GM21528 (cell line): ENCODE measurements around the gene CADPS.

Source experiments
- ATAC-seq: cut with Tn5 transposase; IDR thresholded peaks from one replicate; pipeline ENCODE4 v1.9.1; 2021; ENCODE audit warnings: mild to moderate bottlenecking, moderate library complexity; ENCODE audit not compliant: unreplicated experiment, low FRiP score

CADPS gene

GRCh38 chr3:62368705-62369475 is 506.3 kb downstream of the CADPS start:
- ATAC-seq: no peak

DNA sequence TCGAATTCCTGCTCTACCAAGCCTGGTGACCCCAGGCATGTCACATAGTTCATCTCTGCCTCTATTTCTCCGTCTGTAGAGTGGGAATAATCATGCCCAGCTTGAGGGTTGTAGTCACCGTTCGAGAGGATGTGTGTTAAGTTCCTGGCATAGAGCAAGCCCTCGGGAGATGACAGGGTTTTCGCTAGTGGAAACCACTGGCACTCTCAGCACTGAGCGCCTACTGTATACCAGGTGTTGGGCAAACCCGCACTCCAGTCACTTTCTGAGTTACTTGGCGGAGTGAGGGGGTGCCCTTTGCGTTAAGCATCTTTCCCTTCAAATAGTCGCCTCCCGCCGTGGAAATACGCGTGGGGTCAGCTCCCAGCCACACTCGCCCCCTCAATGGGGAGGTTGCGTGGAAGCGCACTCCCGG is 506.9 kb downstream of the CADPS start:
- ATAC-seq: no peak

- ATAC-seq: no peak
These were observed 507.4 kb downstream of the CADPS start for GRCh38 chr3:62367763-62368195.

GRCh38 chr3:62366126-62366484 is 509.1 kb downstream of the CADPS start:
- ATAC-seq: no peak

DNA sequence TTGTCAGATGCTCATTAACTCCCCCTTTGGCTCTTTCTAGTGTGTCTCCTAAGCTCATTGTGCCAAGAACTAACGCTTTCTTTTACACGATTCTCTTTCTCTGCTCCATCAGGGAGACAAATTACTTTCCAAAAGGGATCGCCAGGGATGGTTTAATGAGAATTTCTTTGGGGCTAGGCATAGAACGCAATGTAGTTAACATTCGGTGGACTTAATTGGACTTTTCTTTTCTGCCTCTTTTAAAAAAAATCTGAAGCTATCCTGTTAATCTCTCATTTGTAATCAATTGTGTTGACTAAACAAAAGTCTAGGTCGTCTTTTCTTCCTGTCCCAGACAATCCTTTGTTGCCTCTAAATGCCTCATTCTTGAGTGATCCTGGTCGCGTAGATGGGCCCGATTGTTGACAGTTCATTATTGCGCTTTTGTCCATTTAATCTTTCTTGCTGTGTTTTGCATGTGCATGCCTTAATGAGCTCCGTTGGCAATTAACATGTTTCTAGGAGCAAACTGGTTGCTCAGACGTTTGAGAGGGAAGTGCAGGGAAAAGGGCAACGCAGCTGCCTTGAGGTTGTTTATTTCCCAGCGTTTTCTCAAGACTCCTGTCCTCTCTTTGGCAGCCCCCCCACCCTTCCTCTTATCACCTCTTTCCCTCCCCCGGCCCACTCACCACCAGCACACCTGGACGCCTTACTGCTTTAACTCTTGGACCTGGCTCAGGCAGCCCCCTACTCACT is 509.7 kb downstream of the CADPS start:
- no peak for ATAC-seq

GRCh38 chr3:62364191-62364590 is 511.0 kb downstream of the CADPS start:
- ATAC-seq: no peak

DNA sequence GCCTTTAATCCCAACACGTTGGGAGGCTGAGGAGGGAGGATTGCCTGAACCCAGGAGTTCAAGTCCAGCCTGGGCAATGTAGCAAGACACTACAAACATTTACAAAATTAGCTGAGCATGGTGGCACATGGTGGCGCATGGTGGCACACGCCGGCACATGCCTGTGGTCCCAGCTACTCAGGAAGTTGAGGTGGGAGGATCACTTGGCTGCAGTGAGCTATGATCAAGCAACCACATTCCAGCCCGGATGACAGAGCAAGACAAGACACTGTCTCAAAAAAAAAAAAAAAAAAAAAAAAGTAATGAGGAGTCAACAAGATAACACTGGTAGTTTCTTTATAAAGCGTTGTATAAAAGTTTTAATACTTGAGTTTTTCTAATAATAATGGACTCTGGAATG is 511.9 kb downstream of the CADPS start:
- no peak for ATAC-seq

GRCh38 chr3:62361824-62362223 is 513.4 kb downstream of the CADPS start:
- ATAC-seq: no peak

- ATAC-seq: no peak
These were observed 514.0 kb downstream of the CADPS start for GRCh38 chr3:62361261-62361660.

- no peak for ATAC-seq
These were observed 515.7 kb downstream of the CADPS start for GRCh38 chr3:62359531-62359930.

DNA sequence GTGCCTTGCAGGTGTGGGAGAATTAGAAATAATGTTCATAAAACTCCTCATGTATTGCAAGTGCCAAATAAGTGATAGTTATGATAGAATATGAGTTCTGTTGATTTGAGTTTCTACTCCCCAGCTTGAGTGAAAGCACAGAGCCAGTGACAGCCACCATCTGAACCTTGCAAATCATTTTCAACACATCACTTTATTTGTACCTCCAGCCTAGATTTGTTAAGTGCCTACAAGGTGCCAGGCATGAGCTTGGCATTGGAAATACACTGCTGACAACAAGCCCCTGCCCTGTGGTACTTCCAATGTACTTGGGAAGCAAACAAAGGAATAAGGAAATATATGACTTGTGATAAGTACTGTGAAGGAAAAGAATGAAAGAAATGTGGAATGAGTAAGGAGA is 518.9 kb downstream of the CADPS start:
- ATAC-seq: no peak

GRCh38 chr3:62355703-62356102 is 519.5 kb downstream of the CADPS start:
- ATAC-seq: no peak
